OCI-LY3 (cell line): Measurements from ENCODE around the gene FHOD1.

Experiments used
- H2AFZ ChIP-seq: fragments of 200-600, 300-600 bp; shearing (Covaris generic); 2 replicates; pipeline ENCODE4 v1.6.0; 2014; ENCODE audit warnings: antibody characterized with exemption, low read depth, low read length
- H3K27ac ChIP-seq: fragments of 200-600, 300-600 bp; sonication (generic); 2 replicates; pipeline ENCODE4 v1.5.1; 2014; ENCODE audit warnings: mild to moderate bottlenecking, low read length, moderate library complexity, mixed read lengths
- H3K27me3 ChIP-seq: fragments of 200-600, 300-600 bp; sonication (generic); 2 replicates; pipeline ENCODE4 v1.6.1; 2014; ENCODE audit warnings: low read depth, low read length, mixed read lengths
- H3K36me3 ChIP-seq: fragments of 200-600, 300-600 bp; sonication (generic); replicated peaks from 2 replicates; pipeline ENCODE3; 2014; ENCODE audit warnings: low read depth, low read length, mixed read lengths
- H3K4me1 ChIP-seq: fragments of 300-600, 200-600 bp; sonication (generic); 2 replicates; pipeline ENCODE4 v1.6.1; 2014; ENCODE audit warnings: low read length, mixed read lengths
- H3K4me2 ChIP-seq: fragments of 200-600, 300-600 bp; sonication (generic); 2 replicates; pipeline ENCODE4 v1.6.1; 2014; ENCODE audit warnings: low read length, mixed read lengths
- H3K4me3 ChIP-seq: fragments of 300-600, 200-600 bp; sonication (generic); 2 replicates; pipeline ENCODE4 v1.5.1; 2014; ENCODE audit warnings: antibody characterized with exemption, mild to moderate bottlenecking, low read length, moderate library complexity
- H3K79me2 ChIP-seq: fragments of 300-600, 200-600 bp; shearing (Covaris generic); 2 replicates; pipeline ENCODE4 v1.6.1; 2014; ENCODE audit warnings: mild to moderate bottlenecking, low read length, mixed read lengths
- H3K9ac ChIP-seq: fragments of 300-600, 200-600 bp; shearing (Covaris generic); 2 replicates; pipeline ENCODE4 v1.6.0; 2014; ENCODE audit warnings: mild to moderate bottlenecking, low read length, moderate library complexity
- H3K9me3 ChIP-seq: fragments of 200-600, 300-600 bp; shearing (Covaris generic); 2 replicates; pipeline ENCODE4 v1.6.1; 2014; ENCODE audit warnings: low read length, mixed read lengths; ENCODE audit not compliant: insufficient read depth
- H4K20me1 ChIP-seq: fragments of 200-600, 300-600 bp; sonication (generic); 2 replicates; pipeline ENCODE4 v1.6.1; 2016; ENCODE audit warnings: low read length, mixed read lengths; ENCODE audit not compliant: insufficient read depth
- CTCF ChIP-seq: fragments of 200-600, 300-600 bp; sonication (generic); IDR thresholded peaks from 2 replicates; pipeline ENCODE4 v1.5.1; 2014; ENCODE audit warnings: antibody characterized with exemption, low read length, low read depth
- EZH2phosphoT487 ChIP-seq: fragments of 200-600 bp; shearing (Covaris generic); IDR thresholded peaks from 2 replicates; pipeline ENCODE4 v1.6.1; 2018; ENCODE audit warnings: antibody characterized with exemption, mixed run types, low read depth

FHOD1 gene

GRCh38 chr16:67277999-67278772 is 30.9 kb upstream of the FHOD1 start:
- no peaks in the 10 kb centered on the region for H4K20me1 ChIP-seq
- peak overlapping the region; percentile 30 for H3K27ac ChIP-seq
- H3K4me3 ChIP-seq, result peak overlapping the region; percentile 86
- TF ChIP-seq EZH2phosphoT487 (no peak), CTCF (no peak)
- H2AFZ ChIP-seq, result peak overlapping the region; percentile 47; the same call in 1 of the 2 replicates
- peak overlapping the region; percentile 88 for H3K4me2 ChIP-seq
- H3K27me3 ChIP-seq, result no peaks in the 10 kb centered on the region
- H3K79me2 ChIP-seq, result peaks cover 15% of the 10 kb centered on the region
- H3K36me3 ChIP-seq, result peaks cover 3% of the 10 kb centered on the region
- no peaks in the 10 kb centered on the region for H3K9me3 ChIP-seq
- peaks cover 11% of the 10 kb centered on the region for H3K4me1 ChIP-seq
- peak overlapping the region; percentile 77 for H3K9ac ChIP-seq

DNA sequence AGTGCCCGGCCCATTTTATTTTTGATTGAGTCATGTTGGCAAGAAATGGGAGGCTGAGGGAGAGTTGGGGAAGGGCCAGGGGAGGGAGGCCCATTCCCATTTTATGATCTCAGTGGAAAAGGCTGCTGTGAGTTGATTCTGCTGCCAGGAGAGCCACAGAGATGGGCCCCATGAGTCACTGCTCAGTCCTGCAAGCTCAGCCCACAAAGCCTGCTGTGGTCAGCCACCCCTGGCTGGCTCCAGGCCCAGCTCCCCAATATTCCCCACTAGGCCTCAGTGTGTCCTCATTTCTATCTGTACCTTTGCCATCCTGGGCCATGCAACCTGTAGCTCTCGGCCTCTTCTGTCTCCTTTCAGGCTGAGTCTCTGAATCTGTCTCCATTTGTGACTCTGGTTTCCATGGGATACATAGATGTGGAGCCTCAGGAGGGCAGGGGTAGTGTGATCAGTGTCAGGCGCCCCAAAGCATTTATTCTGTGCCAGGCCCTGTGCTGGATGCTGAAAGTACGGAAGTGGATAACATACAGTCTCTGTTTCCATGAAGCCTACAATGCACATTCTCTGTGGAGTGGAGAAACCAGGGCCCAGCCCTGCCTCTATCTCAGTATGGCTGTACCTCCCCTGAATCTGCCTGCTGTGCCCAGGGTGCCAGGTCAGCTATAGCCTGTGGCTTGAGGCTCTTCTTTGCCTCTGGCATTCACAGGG is 30.2 kb upstream of the FHOD1 start:
- Histone ChIP-seq H3K27ac (no peak overlapping the region), H2AFZ (no peak overlapping the region), H4K20me1 (no peaks in the 10 kb centered on the region), H3K4me2 (peak overlapping the region; percentile 88), H3K27me3 (no peaks in the 10 kb centered on the region), H3K79me2 (peaks cover 15% of the 10 kb centered on the region), H3K9me3 (no peaks in the 10 kb centered on the region), H3K36me3 (peaks cover 3% of the 10 kb centered on the region), H3K4me1 (peaks cover 11% of the 10 kb centered on the region), H3K4me3 (peak overlapping the region; percentile 86), H3K9ac (peak overlapping the region; percentile 77; the same call in 1 of the 2 replicates)
- TF ChIP-seq EZH2phosphoT487 (no peak), CTCF (no peak)

DNA sequence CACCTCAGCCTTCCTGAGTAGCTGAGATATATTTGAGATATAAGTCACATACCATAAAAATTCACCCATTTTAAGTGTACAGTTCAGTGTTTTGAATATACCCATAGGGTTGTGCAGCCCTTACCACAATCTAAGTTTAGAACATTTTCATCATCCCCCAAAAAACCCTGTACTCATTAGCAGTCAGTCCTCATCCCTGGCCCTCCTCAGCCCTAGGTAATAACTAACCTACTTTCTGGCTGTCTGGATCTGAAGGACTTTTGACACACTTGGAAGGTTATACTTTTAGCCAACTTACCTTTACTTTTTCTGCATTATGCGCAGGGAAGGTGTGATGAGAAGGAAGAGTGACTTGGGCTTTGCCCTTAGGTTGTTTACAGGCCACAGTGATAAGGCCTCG is 28.0 kb upstream of the FHOD1 start:
- Histone ChIP-seq H3K4me1 (peaks cover 11% of the 10 kb centered on the region), H3K27ac (no peak overlapping the region), H2AFZ (no peak overlapping the region), H3K4me2 (no peak overlapping the region), H4K20me1 (no peaks in the 10 kb centered on the region), H3K4me3 (no peak overlapping the region), H3K9me3 (no peaks in the 10 kb centered on the region), H3K9ac (no peak overlapping the region), H3K79me2 (peaks cover 15% of the 10 kb centered on the region), H3K36me3 (peaks cover 3% of the 10 kb centered on the region), H3K27me3 (no peaks in the 10 kb centered on the region)
- TF ChIP-seq CTCF (no peak), EZH2phosphoT487 (no peak)

- H4K20me1 ChIP-seq, result no peaks in the 10 kb centered on the region
- H3K9ac ChIP-seq, result no peak overlapping the region
- H3K4me2 ChIP-seq, result no peak overlapping the region
- peaks cover 3% of the 10 kb centered on the region for H3K36me3 ChIP-seq
- H3K79me2 ChIP-seq, result no peaks in the 10 kb centered on the region
- H3K4me3 ChIP-seq, result no peak overlapping the region
- H3K27me3 ChIP-seq, result no peaks in the 10 kb centered on the region
- H3K9me3 ChIP-seq, result no peaks in the 10 kb centered on the region
- no peak overlapping the region for H2AFZ ChIP-seq
- H3K27ac ChIP-seq, result no peak overlapping the region
- no peaks in the 10 kb centered on the region for H3K4me1 ChIP-seq
- TF ChIP-seq CTCF (no peak), EZH2phosphoT487 (no peak)
These were observed 24.2 kb upstream of the FHOD1 start for GRCh38 chr16:67271446-67271845.
